Subcutaneous adipose tissue (tissue), 4 donors: Measurements from ENCODE around the gene SMIM8. TPM values are rescaled to one million over a fixed set of nuclear protein-coding genes. Genes with fewer than 3 reads are reported as not detected.

Experiments used
- total RNA-seq, 4 donors: library from RNA; depleted of rRNA; stranded (reverse); fragments of >200 nt; gene quantifications; one replicate each; pipeline ENCODE4 v1.1.0, GENCODE V29; 2016
- TF ChIP-seq, protein P1 (sequence below): fragments of 450-650 bp; IDR thresholded peaks from one replicate; pipeline ENCODE4 v1.5.1; 2016; ENCODE audit warnings: low read depth, mild to moderate bottlenecking, control low read depth, antibody characterized with exemption, moderate library complexity

Gene SMIM8
- total RNA-seq, 4 donors from 2014 or later, result 10.1 to 14.5 (median 13.2) TPM

DNA sequence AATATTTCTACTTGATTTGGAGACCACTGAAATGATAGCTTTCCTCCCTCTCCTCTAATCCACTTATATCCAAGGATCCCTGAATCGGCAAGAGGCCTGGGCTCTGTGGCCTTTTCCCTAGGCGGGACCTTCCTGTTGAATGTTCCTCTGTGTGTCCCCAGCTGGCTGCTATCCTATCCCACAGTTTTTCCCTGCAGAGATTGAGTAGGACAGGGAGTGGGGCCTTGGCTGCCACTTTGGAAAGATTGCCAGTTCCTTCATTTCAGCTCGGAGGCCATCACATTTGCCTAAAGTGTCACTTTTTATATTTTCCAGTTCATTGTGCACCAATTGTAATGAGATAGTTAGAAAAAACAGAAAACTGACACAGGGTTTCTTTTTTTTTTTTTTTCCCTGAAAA, 38.9 kb upstream of the SMIM8 start:
- TF ChIP-seq, protein P1, sequence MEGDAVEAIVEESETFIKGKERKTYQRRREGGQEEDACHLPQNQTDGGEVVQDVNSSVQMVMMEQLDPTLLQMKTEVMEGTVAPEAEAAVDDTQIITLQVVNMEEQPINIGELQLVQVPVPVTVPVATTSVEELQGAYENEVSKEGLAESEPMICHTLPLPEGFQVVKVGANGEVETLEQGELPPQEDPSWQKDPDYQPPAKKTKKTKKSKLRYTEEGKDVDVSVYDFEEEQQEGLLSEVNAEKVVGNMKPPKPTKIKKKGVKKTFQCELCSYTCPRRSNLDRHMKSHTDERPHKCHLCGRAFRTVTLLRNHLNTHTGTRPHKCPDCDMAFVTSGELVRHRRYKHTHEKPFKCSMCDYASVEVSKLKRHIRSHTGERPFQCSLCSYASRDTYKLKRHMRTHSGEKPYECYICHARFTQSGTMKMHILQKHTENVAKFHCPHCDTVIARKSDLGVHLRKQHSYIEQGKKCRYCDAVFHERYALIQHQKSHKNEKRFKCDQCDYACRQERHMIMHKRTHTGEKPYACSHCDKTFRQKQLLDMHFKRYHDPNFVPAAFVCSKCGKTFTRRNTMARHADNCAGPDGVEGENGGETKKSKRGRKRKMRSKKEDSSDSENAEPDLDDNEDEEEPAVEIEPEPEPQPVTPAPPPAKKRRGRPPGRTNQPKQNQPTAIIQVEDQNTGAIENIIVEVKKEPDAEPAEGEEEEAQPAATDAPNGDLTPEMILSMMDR, result no peak

DNA sequence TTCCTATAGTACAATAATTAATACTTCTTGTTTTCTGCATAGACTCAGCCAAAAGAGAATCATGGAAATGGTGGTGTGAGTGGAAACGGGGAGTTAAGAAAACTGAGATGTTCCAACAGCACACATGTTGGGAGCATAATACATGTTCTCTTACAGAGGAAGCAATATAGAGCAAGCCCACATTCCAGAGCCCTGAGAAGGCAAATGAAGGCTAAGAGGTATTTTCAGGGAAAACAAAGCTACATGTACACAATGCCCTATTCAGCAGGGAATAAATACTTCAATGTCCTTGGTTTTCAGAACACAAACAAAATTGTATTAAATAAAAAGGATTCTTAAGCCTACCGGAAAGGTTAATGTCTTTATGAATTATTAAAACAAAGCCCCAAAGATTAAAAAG, 35.1 kb upstream of the SMIM8 start:
- TF ChIP-seq, protein P1, result no peak

DNA sequence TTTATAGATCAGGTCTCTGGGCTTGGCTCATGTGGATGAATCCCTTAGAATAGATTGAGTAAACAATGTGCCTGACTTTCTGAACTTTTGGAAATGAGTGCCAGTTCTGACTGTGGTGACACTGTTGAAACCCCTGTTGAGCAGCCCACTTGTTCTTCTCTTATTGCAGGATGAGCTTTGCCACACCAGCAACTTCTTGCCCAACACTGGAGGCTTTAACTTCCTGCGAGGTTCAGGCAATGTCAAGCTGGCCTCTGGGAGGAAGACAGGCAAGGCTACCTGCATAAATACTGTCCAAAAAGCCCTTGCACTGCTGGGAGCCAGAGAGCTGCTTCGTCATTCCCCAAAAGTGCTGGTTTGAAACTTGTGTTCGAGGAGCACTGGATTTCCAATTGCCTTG, 32.8 kb upstream of the SMIM8 start:
- TF ChIP-seq, protein P1, result no peak

DNA sequence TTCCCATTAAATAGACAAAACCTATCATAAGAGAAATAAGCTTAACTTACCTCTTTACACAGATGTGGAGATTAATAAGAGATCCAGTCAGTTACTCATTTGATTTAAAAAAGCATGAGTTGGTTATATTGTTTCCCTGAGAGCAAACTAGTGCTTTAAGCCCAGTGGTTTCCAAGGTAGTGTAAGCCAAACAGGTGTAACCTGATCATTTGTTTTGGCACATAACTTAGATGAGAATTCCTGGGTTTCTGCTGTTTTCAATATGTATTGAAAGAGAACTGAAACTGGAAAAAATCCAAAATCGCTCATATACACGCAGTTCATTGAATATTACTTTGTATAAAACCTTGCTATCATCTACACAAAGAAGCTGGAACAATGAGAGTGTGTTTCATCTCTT, 30.5 kb upstream of the SMIM8 start:
- TF ChIP-seq, protein P1, result no peak

DNA sequence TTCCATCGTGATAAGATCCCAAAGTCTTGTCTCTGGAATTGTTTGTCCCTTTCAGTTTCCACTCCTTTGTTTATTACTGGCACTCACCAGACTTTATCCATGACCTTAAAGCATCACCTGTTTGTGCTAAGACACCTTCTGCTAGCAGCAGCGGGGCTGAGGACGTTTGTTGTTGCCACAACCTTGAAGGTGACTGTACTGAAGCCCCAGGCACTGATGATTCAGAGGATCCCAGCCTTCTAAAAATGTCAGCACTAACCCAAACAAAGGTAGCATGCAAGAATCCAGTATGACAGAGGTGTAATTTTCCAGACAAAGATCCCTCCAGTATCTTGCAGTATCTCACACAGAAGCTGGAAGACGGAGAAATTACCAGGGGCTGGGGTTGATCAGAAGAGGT, 28.9 kb upstream of the SMIM8 start:
- TF ChIP-seq, protein P1, result no peak

DNA sequence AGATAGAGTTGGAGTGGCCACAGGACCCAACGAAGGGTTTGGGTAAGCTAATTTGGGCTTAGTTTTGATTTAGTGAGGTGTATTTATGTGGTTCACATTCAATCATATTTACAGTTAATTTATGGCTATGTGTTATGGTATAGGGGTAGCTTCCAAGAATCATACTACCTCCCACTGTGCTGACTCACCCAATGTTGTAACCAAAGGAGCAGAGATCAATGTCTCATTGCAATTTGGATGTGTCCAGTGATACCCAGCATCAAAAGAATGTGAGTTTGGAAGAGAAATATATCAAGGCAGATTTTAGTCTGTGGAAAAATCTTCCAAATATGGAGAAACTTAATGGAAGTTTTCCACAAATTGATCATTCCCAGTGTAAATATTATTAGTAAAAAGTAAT, 25.3 kb upstream of the SMIM8 start:
- TF ChIP-seq, protein P1, result no peak

DNA sequence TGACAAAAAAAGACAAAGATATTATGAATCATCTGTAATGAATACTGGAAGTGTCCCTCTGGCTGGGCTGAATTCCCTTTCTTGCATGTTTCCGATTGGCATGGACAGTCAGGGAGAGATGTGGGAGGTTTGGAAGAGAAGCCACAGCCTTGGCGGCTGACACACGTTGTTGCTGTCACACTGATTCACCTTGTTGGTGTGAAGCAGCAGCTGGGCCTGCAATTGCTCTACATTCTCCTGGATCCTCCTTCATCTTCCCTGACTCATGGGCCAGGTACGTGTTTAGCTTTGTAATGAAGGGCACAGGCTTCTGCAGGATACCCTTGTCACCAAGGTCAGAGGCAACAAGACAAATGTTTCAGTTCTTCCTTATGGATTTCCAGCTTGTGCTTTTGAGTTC, 13.4 kb upstream of the SMIM8 start:
- TF ChIP-seq, protein P1, result no peak
